CD14-positive monocyte (primary cell): ENCODE measurements around the gene TGM5. TPM values are rescaled to one million over a fixed set of nuclear protein-coding genes. Genes with fewer than 3 reads are reported as not detected.

Experiments used
- DNase-seq, 3 donors: peaks; one replicate each; pipeline ENCODE4 v3.0.0-alpha.2; 2011 to 2022
- H2AFZ ChIP-seq: 2 replicates; pipeline ENCODE4 v1.6.0; 2012; ENCODE audit warnings: mild to moderate bottlenecking, low read depth, low read length, inconsistent platforms; ENCODE audit not compliant: insufficient read depth, poor library complexity, severe bottlenecking
- H3K27ac ChIP-seq, 2 donors: 1 replicate in 1 of 2; 2 replicates in 1 of 2; pipeline ENCODE4 v1.5.1; 2012 to 2013; ENCODE audit warnings: low read length in 2 of 2, control low read depth in 1 of 2, inconsistent platforms in 1 of 2, low read depth in 1 of 2, mild to moderate bottlenecking in 1 of 2
- H3K27me3 ChIP-seq, 2 donors: one replicate each; pipeline versions ENCODE4 v1.6.0 to v1.6.1; 2011 to 2013; ENCODE audit warnings: low read length in 2 of 2; ENCODE audit not compliant: control insufficient read depth in 2 of 2, insufficient read depth in 2 of 2
- H3K36me3 ChIP-seq, 2 donors: replicated peaks in 1 of 2; 1 replicate in 1 of 2; 2 replicates in 1 of 2; pipeline versions ENCODE4 v1.5.1 to v1.6.1; 2012 to 2013; ENCODE audit warnings: low read length in 2 of 2, control low read depth in 1 of 2, inconsistent platforms in 1 of 2, mild to moderate bottlenecking in 1 of 2; ENCODE audit not compliant: insufficient read depth in 2 of 2, control insufficient read depth in 1 of 2
- H3K4me1 ChIP-seq, 2 donors: 1 replicate in 1 of 2; 2 replicates in 1 of 2; pipeline versions ENCODE4 v1.5.1 to v1.6.1; 2012 to 2013; ENCODE audit warnings: low read length in 2 of 2, control low read depth in 1 of 2, inconsistent platforms in 1 of 2, mild to moderate bottlenecking in 1 of 2, moderate library complexity in 1 of 2; ENCODE audit not compliant: insufficient read depth in 2 of 2, control insufficient read depth in 1 of 2
- H3K4me2 ChIP-seq: replicated peaks from 2 replicates; pipeline ENCODE3; 2012; ENCODE audit warnings: low read length, moderate library complexity, mild to moderate bottlenecking; ENCODE audit not compliant: poor library complexity, severe bottlenecking; ENCODE audit errors: extremely low read depth
- H3K4me3 ChIP-seq, 3 experiments: fragments of 200-600 bp in 1 of 3; sonication (generic) in 1 of 3; replicated peaks in 1 of 3; 1 replicate in 2 of 3; 2 replicates in 1 of 3; pipeline ENCODE4 v1.5.1; 2011 to 2013; ENCODE audit warnings: low read length in 3 of 3, mild to moderate bottlenecking in 3 of 3, control low read depth in 2 of 3, low read depth in 2 of 3, inconsistent platforms in 1 of 3, moderate library complexity in 1 of 3
- H3K79me2 ChIP-seq: 2 replicates; pipeline ENCODE4 v1.6.0; 2012; ENCODE audit warnings: mild to moderate bottlenecking, control low read depth, inconsistent platforms, low read length, moderate library complexity; ENCODE audit not compliant: insufficient read depth
- H3K9ac ChIP-seq: 2 replicates; pipeline ENCODE4 v1.6.0; 2017; ENCODE audit warnings: low read length, mild to moderate bottlenecking; ENCODE audit not compliant: insufficient read depth, poor library complexity, severe bottlenecking
- H3K9me3 ChIP-seq, 2 donors: replicated peaks in 1 of 2; 1 replicate in 1 of 2; 2 replicates in 1 of 2; pipeline versions ENCODE4 v1.5.1 to v1.6.1; 2012 to 2013; ENCODE audit warnings: low read length in 2 of 2, control low read depth in 1 of 2; ENCODE audit not compliant: control insufficient read depth in 1 of 2, insufficient read depth in 1 of 2
- H4K20me1 ChIP-seq: 2 replicates; pipeline ENCODE4 v1.6.0; 2012; ENCODE audit warnings: mild to moderate bottlenecking, low read length, control low read depth, moderate library complexity; ENCODE audit not compliant: insufficient read depth
- H3K27ac Mint-ChIP-seq, 7 donors: one replicate each; pipeline ENCODE4 v1.8.0; 2020; ENCODE audit warnings: mild to moderate bottlenecking in 7 of 7, mixed read lengths in 7 of 7, moderate library complexity in 6 of 7, inconsistent platforms in 2 of 7
- H3K27me3 Mint-ChIP-seq, 3 donors: one replicate each; pipeline ENCODE4 v1.8.0; 2021 to 2022; ENCODE audit warnings: low read depth in 3 of 3, mild to moderate bottlenecking in 3 of 3, mixed read lengths in 3 of 3, moderate library complexity in 3 of 3, inconsistent platforms in 1 of 3
- H3K36me3 Mint-ChIP-seq, 2 donors: one replicate each; pipeline ENCODE4 v1.8.0; 2020; ENCODE audit warnings: mixed read lengths in 2 of 2, inconsistent platforms in 1 of 2, mild to moderate bottlenecking in 1 of 2
- H3K4me1 Mint-ChIP-seq: one replicate; pipeline ENCODE4 v1.8.0; 2020; ENCODE audit warnings: mild to moderate bottlenecking, mixed read lengths
- H3K4me3 Mint-ChIP-seq, 2 donors: one replicate each; pipeline ENCODE4 v1.8.0; 2020; ENCODE audit warnings: mild to moderate bottlenecking in 2 of 2, mixed read lengths in 2 of 2, moderate library complexity in 1 of 2
- H3K9me3 Mint-ChIP-seq, 7 donors: one replicate each; pipeline ENCODE4 v1.8.0; 2020 to 2022; ENCODE audit warnings: mixed read lengths in 7 of 7, mild to moderate bottlenecking in 6 of 7, moderate library complexity in 6 of 7, inconsistent platforms in 2 of 7
- CTCF ChIP-seq: fragments of 200-600 bp; IDR thresholded peaks from one replicate; pipeline ENCODE4 v1.8.0; 2022; ENCODE audit warnings: antibody characterized with exemption, mild to moderate bottlenecking
- WGBS: methylation state at CpG from one replicate; pipeline ENCODE4 v1.1.5; 2013; ENCODE audit warnings: missing lambda C conversion rate; ENCODE audit not compliant: insufficient coverage; 5-methylcytosine and 5-hydroxymethylcytosine counted together
- intact Hi-C, 2 donors: fragments of 100-400 bp; cut with micrococcal nuclease; formaldehyde crosslinking; loops; one replicate each; pipeline versions ENCODE4 v1.15.0 to v1.15.1; 2023
- polyA plus RNA-seq, 3 donors: library from polyadenylated mRNA; depleted of rRNA in 1 of 3; unstranded in 2 of 3; stranded (reverse) in 1 of 3; fragments of 300-500 nt in 2 of 3; fragments of >200 nt in 1 of 3; fragmentation: Illumina TruSeq in 2 of 3; gene quantifications; 1 replicate in 2 of 3; 2 replicates in 1 of 3; pipeline ENCODE4 v1.2.3, GENCODE V29; 2012 to 2021

The TGM5 gene
- polyA plus RNA-seq, 3 donors = not detected

- Histone ChIP-seq H3K4me1 (no peaks in the 10 kb centered on the region), H3K4me2 (no peak overlapping the region), H3K79me2 (no peaks in the 10 kb centered on the region), H3K27ac (no peak overlapping the region), H3K4me3 (no peak overlapping the region), H3K27me3 (no peaks in the 10 kb centered on the region), H3K36me3 (no peaks in the 10 kb centered on the region), H3K9me3 (no peaks in the 10 kb centered on the region), H4K20me1 (no peaks in the 10 kb centered on the region), H2AFZ (no peak overlapping the region), H3K9ac (no peak overlapping the region)
- 81% methylated on average over 4 of the region's 12 CpGs for WGBS
- Mint-ChIP-seq H3K27me3 (peaks cover 4 to 7% (median 4%) of the 10 kb centered on the region in 3 donors), H3K4me1 (no peaks in the 10 kb centered on the region), H3K27ac (no peak overlapping the region), H3K9me3 (peaks cover 0 to 6% (median 3%) of the 10 kb centered on the region in 7 donors), H3K36me3 (no peaks in the 10 kb centered on the region), H3K4me3 (no peak overlapping the region)
- no peak for TF ChIP-seq CTCF
- intact Hi-C loops = loop anchor here in 1 of 2 donors (10.0 kb wide), 1 partner anchor 572 kb away; no protein-coding TSS in a partner anchor
- no peak for DNase-seq
Measured at GRCh38 chr15:43276563-43277200, 10.0 kb upstream of the TGM5 start.

DNA sequence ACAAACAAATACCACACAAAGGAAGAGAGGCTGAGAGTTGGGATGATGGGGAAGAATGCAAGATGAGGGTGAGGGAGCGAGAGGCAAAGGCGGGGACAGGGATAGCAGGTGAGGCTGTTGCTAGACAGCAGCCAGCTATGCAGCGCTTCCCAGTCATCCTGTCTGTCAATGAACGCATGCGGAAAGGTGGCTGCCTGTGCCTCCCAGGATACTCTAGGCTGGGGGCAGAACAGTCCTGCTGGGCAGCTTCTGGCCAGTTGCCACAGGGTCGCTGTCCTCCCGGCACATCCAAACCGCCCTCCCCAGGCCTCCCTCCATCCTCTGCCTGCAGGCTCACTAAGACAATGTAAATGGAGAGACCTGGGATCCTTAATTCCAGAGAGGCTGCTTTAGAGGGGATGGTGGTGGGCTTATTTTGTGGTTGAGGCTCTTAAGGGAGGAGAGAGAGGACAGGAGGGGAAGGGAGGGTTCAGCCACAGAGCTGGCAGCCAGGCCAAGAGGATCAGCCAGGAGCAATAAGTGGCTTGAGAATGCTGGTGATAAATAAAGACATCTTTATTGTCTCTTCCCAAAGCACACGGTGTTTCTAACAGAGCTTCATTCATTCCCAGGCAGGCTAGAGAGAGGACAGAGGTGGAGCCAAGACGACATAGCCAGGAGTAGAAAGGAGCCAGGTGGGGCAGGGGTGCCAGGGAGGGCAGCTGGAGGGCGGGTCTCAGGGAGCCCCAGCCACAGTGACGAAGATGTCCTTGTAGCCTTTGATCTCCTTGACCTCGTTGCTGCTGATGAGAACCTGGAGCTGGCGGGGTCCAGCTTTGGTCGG, 9.2 kb upstream of the TGM5 start:
- H3K4me2 ChIP-seq = no peak overlapping the region
- H4K20me1 ChIP-seq = no peaks in the 10 kb centered on the region
- H3K27me3 Mint-ChIP-seq = peaks cover 4 to 7% (median 4%) of the 10 kb centered on the region in 3 donors
- H3K36me3 Mint-ChIP-seq = no peaks in the 10 kb centered on the region
- H3K27ac Mint-ChIP-seq = no peak overlapping the region
- peaks cover 0 to 7% (median 3%) of the 10 kb centered on the region in 7 donors for H3K9me3 Mint-ChIP-seq
- H3K79me2 ChIP-seq = no peaks in the 10 kb centered on the region
- H3K9ac ChIP-seq = no peak overlapping the region
- H2AFZ ChIP-seq = no peak overlapping the region
- no peaks in the 10 kb centered on the region for H3K9me3 ChIP-seq
- DNase-seq = no peak
- no peak overlapping the region for H3K4me3 ChIP-seq
- H3K4me1 Mint-ChIP-seq = no peaks in the 10 kb centered on the region
- H3K4me1 ChIP-seq = no peaks in the 10 kb centered on the region
- intact Hi-C loops = loop anchor here in 1 of 2 donors (10.0 kb wide), 1 partner anchor 571 kb away; no protein-coding TSS in a partner anchor
- no peaks in the 10 kb centered on the region for H3K27me3 ChIP-seq
- TF ChIP-seq CTCF = no peak
- 95% methylated on average over 10 of the region's 15 CpGs for WGBS
- no peaks in the 10 kb centered on the region for H3K36me3 ChIP-seq
- H3K27ac ChIP-seq = no peak overlapping the region
- H3K4me3 Mint-ChIP-seq = no peak overlapping the region
